T-helper 1 cell treated with Interleukin-12 subunit alpha and Interleukin-12 subunit beta and Interleukin-4 antibody, amounts not matched to agents 30 μg/mL and 1 μg/mL, for 36 hours (primary cell): ENCODE measurements around the gene LETM1.

Experiments
- H3K27ac Mint-ChIP-seq: one replicate; pipeline ENCODE4 v1.8.0; 2021; ENCODE audit warnings: mild to moderate bottlenecking, mixed read lengths
- H3K27me3 Mint-ChIP-seq: one replicate; pipeline ENCODE4 v1.8.0; 2021; ENCODE audit warnings: low read depth, mixed read lengths
- H3K36me3 Mint-ChIP-seq: one replicate; pipeline ENCODE4 v1.8.0; 2021; ENCODE audit warnings: low read depth, mixed read lengths
- H3K4me1 Mint-ChIP-seq: one replicate; pipeline ENCODE4 v1.8.0; 2021; ENCODE audit warnings: low read depth, mixed read lengths
- H3K4me3 Mint-ChIP-seq: one replicate; pipeline ENCODE4 v1.8.0; 2021; ENCODE audit warnings: mild to moderate bottlenecking, moderate library complexity, mixed read lengths
- H3K9me3 Mint-ChIP-seq: one replicate; pipeline ENCODE4 v1.8.0; 2021; ENCODE audit warnings: mixed read lengths

LETM1 gene

GRCh38 chr4:1868293-1868692, 12.3 kb upstream of the LETM1 start:
- Mint-ChIP-seq H3K27ac (no peak overlapping the region), H3K4me3 (no peak overlapping the region)

DNA sequence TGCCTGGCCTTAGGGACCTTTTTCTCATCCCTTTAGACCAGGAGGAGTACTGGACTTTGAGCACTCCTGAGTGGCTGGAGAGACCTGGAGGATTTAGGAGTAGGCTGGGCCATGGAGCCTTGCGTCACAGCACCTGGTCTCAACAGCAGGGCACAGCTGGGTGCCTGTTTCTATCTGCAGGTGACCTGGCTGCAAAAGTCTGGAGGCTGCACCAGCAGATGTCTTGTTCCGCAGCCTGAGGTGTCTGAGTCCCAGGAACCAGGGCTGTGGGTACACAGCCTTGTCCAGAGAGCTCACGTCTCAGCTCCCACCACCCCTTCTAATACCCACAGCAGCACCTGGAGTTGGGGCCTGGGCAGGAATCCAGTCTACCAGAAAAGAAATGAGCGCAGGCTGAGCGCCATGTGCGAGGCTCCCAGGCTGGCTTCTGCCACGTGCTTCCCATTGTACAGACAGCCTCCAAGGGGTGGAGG, 10.3 kb upstream of the LETM1 start:
- Mint-ChIP-seq H3K9me3 (no peaks in the 10 kb centered on the region), H3K36me3 (no peaks in the 10 kb centered on the region), H3K4me1 (peaks cover 17% of the 10 kb centered on the region), H3K27me3 (no peaks in the 10 kb centered on the region), H3K4me3 (no peak overlapping the region), H3K27ac (no peak overlapping the region)

More at GRCh38 chr4:1868293-1868692, 12.3 kb upstream of the LETM1 start:
- no peaks in the 10 kb centered on the region for H3K9me3 Mint-ChIP-seq
- H3K27me3 Mint-ChIP-seq = no peaks in the 10 kb centered on the region
- peaks cover 18% of the 10 kb centered on the region for H3K4me1 Mint-ChIP-seq
- H3K36me3 Mint-ChIP-seq = peaks cover 3% of the 10 kb centered on the region

DNA sequence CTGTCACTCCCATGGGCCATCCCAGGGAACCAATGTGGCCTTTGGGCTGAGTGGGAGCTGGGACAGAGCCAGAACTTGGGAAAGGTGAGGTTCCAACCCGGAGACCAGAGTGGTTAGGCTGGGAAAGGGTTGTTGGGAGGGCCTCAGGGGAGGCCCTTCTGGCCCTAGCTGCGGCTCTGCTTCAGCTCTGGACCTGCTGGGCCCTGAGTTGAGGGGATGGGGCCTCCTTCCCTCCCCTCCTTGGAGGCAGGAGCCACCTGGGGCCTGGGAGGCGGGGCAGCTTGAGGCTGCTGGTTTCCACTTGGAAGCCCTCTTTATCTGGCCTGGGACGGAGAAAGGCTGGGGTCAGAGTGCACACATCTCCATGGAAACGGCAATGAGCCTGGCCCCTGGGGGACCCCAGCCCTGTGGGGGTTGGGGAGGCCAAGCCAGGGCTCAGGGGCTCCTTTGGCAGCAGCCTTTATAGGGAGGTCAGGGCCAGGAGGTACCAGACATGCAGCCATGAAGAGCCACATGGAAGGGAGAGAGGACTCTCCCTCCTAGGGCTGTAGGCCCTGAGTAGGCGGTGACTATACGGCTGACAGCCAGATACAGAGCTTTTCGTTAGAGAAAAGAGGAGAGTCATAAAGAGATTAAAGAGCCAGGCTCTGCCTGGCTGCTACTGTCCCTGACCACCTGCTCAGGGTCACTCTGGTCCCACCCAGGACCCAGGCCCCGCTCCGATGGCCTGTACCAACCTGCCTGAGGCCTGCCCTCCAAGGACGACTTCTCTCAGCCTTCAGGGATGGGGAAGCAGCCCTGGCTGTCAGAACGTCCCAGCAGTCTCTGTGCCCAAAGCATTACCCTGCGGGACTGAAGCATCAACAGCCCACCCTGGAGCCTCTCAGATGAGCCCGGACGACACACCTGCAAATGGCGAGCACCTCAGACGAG, 8.4 kb upstream of the LETM1 start:
- H3K27ac Mint-ChIP-seq = no peak overlapping the region

GRCh38 chr4:1863297-1864033, 7.5 kb upstream of the LETM1 start:
- Mint-ChIP-seq H3K27me3 (no peaks in the 10 kb centered on the region), H3K4me3 (no peak overlapping the region), H3K27ac (no peak overlapping the region), H3K9me3 (no peaks in the 10 kb centered on the region), H3K4me1 (peaks cover 9% of the 10 kb centered on the region), H3K36me3 (no peaks in the 10 kb centered on the region)

More for the DNA sequence above, 8.4 kb upstream of the LETM1 start:
- Mint-ChIP-seq H3K4me1 (peaks cover 11% of the 10 kb centered on the region), H3K36me3 (no peaks in the 10 kb centered on the region), H3K9me3 (no peaks in the 10 kb centered on the region), H3K27me3 (no peaks in the 10 kb centered on the region), H3K4me3 (no peak overlapping the region)

DNA sequence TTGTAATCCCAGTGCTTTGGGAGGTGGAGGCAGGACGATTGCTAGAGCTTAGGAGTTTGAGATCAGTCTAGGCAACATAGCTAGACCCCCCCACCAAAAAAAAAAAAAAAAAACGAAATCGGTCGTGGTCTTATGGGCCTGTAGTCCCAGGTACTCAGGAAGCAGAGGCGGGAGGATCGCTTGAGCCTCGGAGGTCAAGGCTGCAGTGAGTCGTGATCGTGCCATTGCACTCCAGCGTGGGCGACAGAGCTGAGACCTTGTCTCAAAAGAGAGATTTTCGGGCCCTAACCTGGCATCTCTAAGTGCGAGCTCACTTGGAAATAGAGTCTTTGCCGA, 7.0 kb upstream of the LETM1 start:
- H3K4me3 Mint-ChIP-seq = no peak overlapping the region
- H3K9me3 Mint-ChIP-seq = no peaks in the 10 kb centered on the region
- no peak overlapping the region for H3K27ac Mint-ChIP-seq
- H3K4me1 Mint-ChIP-seq = peaks cover 9% of the 10 kb centered on the region
- no peaks in the 10 kb centered on the region for H3K27me3 Mint-ChIP-seq
- no peaks in the 10 kb centered on the region for H3K36me3 Mint-ChIP-seq

GRCh38 chr4:1862055-1862911, 6.3 kb upstream of the LETM1 start:
- H3K36me3 Mint-ChIP-seq = no peaks in the 10 kb centered on the region
- H3K27ac Mint-ChIP-seq = no peak overlapping the region
- peak overlapping the region; percentile 60 for H3K4me3 Mint-ChIP-seq
- no peaks in the 10 kb centered on the region for H3K9me3 Mint-ChIP-seq
- H3K4me1 Mint-ChIP-seq = peaks cover 13% of the 10 kb centered on the region
- H3K27me3 Mint-ChIP-seq = no peaks in the 10 kb centered on the region

DNA sequence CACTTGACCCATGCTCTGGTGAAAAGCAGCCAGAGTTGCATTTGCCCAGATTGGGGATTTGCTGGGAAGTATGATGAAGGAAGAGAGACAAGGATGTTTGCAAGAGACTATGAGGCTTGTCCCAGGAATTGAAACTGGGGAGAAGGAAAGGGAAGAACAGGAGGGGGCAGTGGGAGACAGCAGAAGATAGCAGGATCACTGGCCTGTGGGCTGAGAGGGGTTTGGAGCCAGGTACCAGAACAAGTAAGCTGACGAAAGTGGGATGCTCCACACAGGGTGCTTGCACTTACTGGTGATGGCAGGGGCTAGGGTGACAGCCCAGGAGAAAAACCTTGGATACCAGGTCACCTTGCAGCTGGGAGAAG, 3.4 kb upstream of the LETM1 start:
- no peaks in the 10 kb centered on the region for H3K27me3 Mint-ChIP-seq
- no peak overlapping the region for H3K27ac Mint-ChIP-seq
- H3K4me1 Mint-ChIP-seq = peaks cover 20% of the 10 kb centered on the region
- no peaks in the 10 kb centered on the region for H3K9me3 Mint-ChIP-seq
- H3K36me3 Mint-ChIP-seq = no peaks in the 10 kb centered on the region
- no peak overlapping the region for H3K4me3 Mint-ChIP-seq

DNA sequence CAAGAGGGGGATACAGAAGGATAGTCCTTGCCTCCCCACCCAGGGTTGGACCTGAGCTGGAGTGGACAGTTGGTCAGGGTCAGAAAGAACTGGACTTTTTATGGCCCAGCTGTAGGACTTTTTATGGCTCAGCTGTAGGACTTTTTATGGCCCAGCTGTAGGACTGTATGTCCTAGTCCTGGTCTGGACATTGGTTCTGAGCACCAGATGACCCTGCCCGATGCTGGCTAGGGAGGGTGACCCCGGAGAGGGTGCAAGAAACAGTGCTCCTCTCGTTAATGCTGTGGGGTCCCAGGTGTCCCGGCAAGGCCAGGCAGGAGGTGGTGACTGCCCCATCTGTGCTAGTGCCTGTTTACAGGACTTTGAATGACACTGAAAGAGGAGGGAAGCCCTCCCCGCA, 2.0 kb upstream of the LETM1 start:
- no peak overlapping the region for H3K4me3 Mint-ChIP-seq
- peaks cover 22% of the 10 kb centered on the region for H3K4me1 Mint-ChIP-seq
- no peaks in the 10 kb centered on the region for H3K27me3 Mint-ChIP-seq
- H3K27ac Mint-ChIP-seq = no peak overlapping the region
- H3K36me3 Mint-ChIP-seq = peaks cover 2% of the 10 kb centered on the region
- H3K9me3 Mint-ChIP-seq = no peaks in the 10 kb centered on the region

- Mint-ChIP-seq H3K36me3 (peaks cover 2% of the 10 kb centered on the region), H3K27me3 (no peaks in the 10 kb centered on the region), H3K9me3 (no peaks in the 10 kb centered on the region), H3K4me1 (peaks cover 19% of the 10 kb centered on the region), H3K4me3 (peak overlapping the region; percentile 79), H3K27ac (peak overlapping the region; percentile 59)
These were observed 1.2 kb upstream of the LETM1 start for GRCh38 chr4:1856943-1857699.

DNA sequence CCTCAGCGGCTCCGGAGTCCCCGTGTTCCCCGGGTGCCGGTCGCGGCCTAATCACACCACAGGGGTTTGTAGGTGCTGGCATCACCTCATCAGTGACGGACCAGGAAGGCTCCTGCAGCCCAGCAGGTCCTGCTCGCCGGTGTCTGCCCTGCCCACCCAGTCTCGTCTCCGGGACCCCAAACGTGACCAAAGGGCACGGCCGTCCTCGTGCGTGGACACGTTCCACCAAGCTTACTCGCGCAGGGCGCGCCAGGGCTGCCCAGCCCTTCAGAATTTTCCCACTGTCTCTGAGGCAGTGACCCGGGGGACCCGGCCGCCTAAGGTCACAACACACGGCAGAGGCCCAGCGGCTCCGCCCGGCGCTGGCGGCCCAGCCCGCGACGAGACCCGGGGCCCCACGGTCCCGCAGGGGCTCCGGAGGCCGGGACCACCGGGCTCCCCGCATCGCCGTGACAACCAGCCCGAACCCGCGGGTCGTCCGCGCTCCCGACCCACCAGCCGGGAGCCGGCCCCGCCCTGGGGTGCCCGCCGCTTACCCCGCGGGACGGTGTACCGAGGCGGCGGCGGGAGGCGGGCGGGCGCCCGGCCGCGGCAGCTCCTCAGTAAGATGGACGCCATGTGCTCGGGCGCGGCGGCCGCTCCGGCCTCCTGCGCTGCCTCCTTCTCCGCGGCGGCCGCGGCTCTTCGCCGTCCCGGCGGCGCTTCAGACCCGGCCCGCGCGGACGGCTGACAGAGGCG, 454 bp downstream of the LETM1 start:
- H3K36me3 Mint-ChIP-seq = peaks cover 2% of the 10 kb centered on the region
- H3K4me3 Mint-ChIP-seq = peak overlapping the region; percentile 92
- peak overlapping the region; percentile 85 for H3K27ac Mint-ChIP-seq
- no peaks in the 10 kb centered on the region for H3K9me3 Mint-ChIP-seq
- peaks cover 28% of the 10 kb centered on the region for H3K4me1 Mint-ChIP-seq
- no peaks in the 10 kb centered on the region for H3K27me3 Mint-ChIP-seq

GRCh38 chr4:1854752-1855151, 1.2 kb downstream of the LETM1 start:
- Mint-ChIP-seq H3K36me3 (peaks cover 2% of the 10 kb centered on the region), H3K27me3 (no peaks in the 10 kb centered on the region), H3K9me3 (no peaks in the 10 kb centered on the region), H3K4me1 (peaks cover 30% of the 10 kb centered on the region), H3K27ac (peak overlapping the region; percentile 85), H3K4me3 (peak overlapping the region; percentile 92)

- Mint-ChIP-seq H3K4me3 (peak overlapping the region; percentile 36), H3K27me3 (no peaks in the 10 kb centered on the region), H3K36me3 (peaks cover 2% of the 10 kb centered on the region), H3K9me3 (no peaks in the 10 kb centered on the region), H3K27ac (no peak overlapping the region), H3K4me1 (peaks cover 33% of the 10 kb centered on the region)
These were observed 2.9 kb downstream of the LETM1 start for GRCh38 chr4:1852904-1853623.
